Measurements from ENCODE around the gene PHETA2.
A peak's percentile ranks its signal among the peaks of the same experiment; 100 is the strongest.
"Not testable (repeated sequence)": the region's sequence is repeated elsewhere in the genome, so short reads cannot be mapped to it uniquely, and the experiment has no call there.

The PHETA2 gene

GRCh38 chr22:42114721-42115120 lies 40.7 kb downstream of the PHETA2 start:
- peaks cover 6% of the 10 kb centered on the region for H3K9me3 Mint-ChIP-seq
- DNase-seq (ENCODE audit: low spot score in 2 of 2) = no peak
- H3K36me3 Mint-ChIP-seq = no peaks in the 10 kb centered on the region
- H3K4me3 Mint-ChIP-seq = no peak overlapping the region
- H3K4me1 Mint-ChIP-seq = peaks cover 12% of the 10 kb centered on the region
- no peak overlapping the region for H3K27ac Mint-ChIP-seq
- ATAC-seq = no peak

GRCh38 chr22:42115420-42115830 lies 41.4 kb downstream of the PHETA2 start:
- peaks cover 19% of the 10 kb centered on the region for H3K4me1 Mint-ChIP-seq
- not testable (repeated sequence) for ATAC-seq; H3K27ac Mint-ChIP-seq; H3K9me3 Mint-ChIP-seq; H3K36me3 Mint-ChIP-seq; DNase-seq (ENCODE audit: low spot score in 2 of 2); H3K4me3 Mint-ChIP-seq

DNA sequence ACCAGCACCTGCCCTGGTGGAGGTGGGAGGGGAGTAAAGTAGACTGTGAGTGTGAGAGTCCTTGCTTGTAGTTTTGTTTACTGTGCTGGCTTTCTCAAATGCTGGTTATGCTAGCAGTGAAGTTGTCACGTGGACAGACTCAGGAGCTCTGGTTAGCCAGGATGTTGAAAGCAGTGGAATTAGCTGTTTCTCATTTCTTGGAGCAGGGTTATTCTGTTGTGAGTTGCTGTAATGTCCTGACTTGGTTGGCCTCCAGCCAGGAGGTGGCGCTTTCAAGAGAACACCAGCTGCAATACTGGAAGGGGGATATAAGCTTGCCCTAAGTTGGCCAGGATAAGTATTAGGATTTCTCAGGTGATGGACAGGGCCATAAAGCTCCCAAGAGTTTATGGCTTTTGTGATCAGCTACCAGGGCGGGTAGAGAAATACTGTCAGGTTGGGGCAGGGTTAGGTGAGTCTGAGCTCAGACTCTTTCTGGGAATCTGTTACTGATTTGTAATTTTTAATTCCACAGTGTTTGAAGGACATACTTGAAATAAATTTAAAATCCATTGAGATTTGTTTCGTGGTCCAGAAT lies 42.9 kb downstream of the PHETA2 start:
- Mint-ChIP-seq H3K27ac (no peak overlapping the region), H3K9me3 (peaks cover 6% of the 10 kb centered on the region), H3K4me3 (no peak overlapping the region), H3K4me1 (peaks cover 31% of the 10 kb centered on the region), H3K36me3 (no peaks in the 10 kb centered on the region)
- no peak for ATAC-seq
- no peak for DNase-seq (ENCODE audit: low spot score in 2 of 2)

- not testable (repeated sequence) for H3K9me3 Mint-ChIP-seq; H3K36me3 Mint-ChIP-seq; DNase-seq (ENCODE audit: low spot score in 2 of 2)
- peak overlapping the region; percentile 90 for H3K27ac Mint-ChIP-seq
- ATAC-seq = peak; percentile 80
- H3K4me1 Mint-ChIP-seq = peaks cover 34% of the 10 kb centered on the region
- H3K4me3 Mint-ChIP-seq = peak overlapping the region; percentile 62
These were observed 46.4 kb downstream of the PHETA2 start for GRCh38 chr22:42120231-42121021.

DNA sequence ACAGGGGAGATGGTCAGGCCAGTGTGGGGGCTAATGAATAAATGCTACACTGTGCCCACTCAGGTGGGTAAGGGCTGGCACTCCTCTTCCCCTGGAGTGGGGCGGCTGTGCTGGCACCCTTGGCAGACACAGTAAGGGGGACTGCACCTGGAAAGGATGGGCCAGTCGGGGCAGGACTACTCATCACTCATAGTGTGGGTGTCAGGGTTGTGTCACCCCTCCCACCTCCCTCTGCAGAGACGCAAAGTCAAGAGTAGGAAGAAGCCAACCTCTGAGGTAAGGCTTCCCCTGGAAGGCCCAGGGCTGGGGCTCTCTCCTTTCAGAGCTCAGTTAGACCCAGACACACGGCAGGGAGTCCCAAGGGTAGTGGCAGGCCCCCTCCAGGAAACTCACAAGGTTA lies 49.5 kb downstream of the PHETA2 start:
- not testable (repeated sequence) for H3K27ac Mint-ChIP-seq; H3K36me3 Mint-ChIP-seq; DNase-seq (ENCODE audit: low spot score in 2 of 2); H3K9me3 Mint-ChIP-seq; H3K4me3 Mint-ChIP-seq
- peaks cover 34% of the 10 kb centered on the region for H3K4me1 Mint-ChIP-seq
- ATAC-seq = peak; percentile 78

GRCh38 chr22:42127606-42128005 lies 53.6 kb downstream of the PHETA2 start:
- H3K4me1 Mint-ChIP-seq = no peaks in the 10 kb centered on the region
- no peaks in the 10 kb centered on the region for H3K9me3 Mint-ChIP-seq
- H3K4me3 Mint-ChIP-seq = no peak overlapping the region
- no peaks in the 10 kb centered on the region for H3K36me3 Mint-ChIP-seq
- DNase-seq (ENCODE audit: low spot score in 2 of 2) (no peak), ATAC-seq (no peak)
- peak overlapping the region; percentile 85 for H3K27ac Mint-ChIP-seq

DNA sequence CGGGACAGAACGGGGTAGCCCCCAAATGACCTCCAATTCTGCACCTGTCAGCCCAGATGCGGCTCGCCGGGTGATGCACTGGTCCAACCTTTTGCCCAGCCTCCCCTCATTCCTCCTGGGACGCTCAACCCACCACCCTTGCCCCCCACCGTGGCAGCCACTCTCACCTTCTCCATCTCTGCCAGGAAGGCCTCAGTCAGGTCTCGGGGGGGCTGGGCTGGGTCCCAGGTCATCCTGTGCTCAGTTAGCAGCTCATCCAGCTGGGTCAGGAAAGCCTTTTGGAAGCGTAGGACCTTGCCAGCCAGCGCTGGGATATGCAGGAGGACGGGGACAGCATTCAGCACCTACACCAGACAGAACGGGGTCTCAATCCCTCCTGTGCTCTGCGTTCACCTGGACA lies 54.0 kb downstream of the PHETA2 start:
- ATAC-seq; H3K4me3 Mint-ChIP-seq; H3K9me3 Mint-ChIP-seq; H3K36me3 Mint-ChIP-seq; H3K4me1 Mint-ChIP-seq; DNase-seq (ENCODE audit: low spot score in 2 of 2): not testable (repeated sequence)
- H3K27ac Mint-ChIP-seq = peak overlapping the region; percentile 85
